Mesenchymal stem cell (in vitro differentiated cells and primary cell): ENCODE measurements around the gene ARHGAP31.
"Not testable (repeated sequence)": the region's sequence is repeated elsewhere in the genome, so short reads cannot be mapped to it uniquely, and the experiment has no call there.

Source experiments
- DNase-seq: peaks from one replicate; pipeline ENCODE4 v3.0.0-alpha.2; 2013
- H2AFZ ChIP-seq: one replicate; pipeline ENCODE4 v1.6.1; 2013; ENCODE audit warnings: low read depth, mild to moderate bottlenecking, control low read depth, inconsistent platforms, low read length, moderate library complexity
- H2AK5ac ChIP-seq: 2 replicates; pipeline ENCODE4 v1.6.1; 2013; ENCODE audit warnings: low read length, moderate library complexity, mild to moderate bottlenecking, inconsistent platforms; ENCODE audit not compliant: severe bottlenecking
- H2BK120ac ChIP-seq: one replicate; pipeline ENCODE4 v1.6.1; 2013; ENCODE audit warnings: low read depth, mild to moderate bottlenecking, inconsistent platforms, low read length, moderate library complexity
- H2BK12ac ChIP-seq, 2 experiments: one replicate each; pipeline ENCODE4 v1.6.1; 2013; ENCODE audit warnings: inconsistent platforms in 2 of 2, low read length in 2 of 2, mild to moderate bottlenecking in 2 of 2, moderate library complexity in 2 of 2, control low read depth in 1 of 2
- H2BK15ac ChIP-seq: one replicate; pipeline ENCODE4 v1.6.1; 2013; ENCODE audit warnings: mild to moderate bottlenecking, low read depth, inconsistent platforms; ENCODE audit not compliant: poor library complexity, severe bottlenecking
- H2BK5ac ChIP-seq: 2 replicates; pipeline ENCODE4 v1.6.1; 2013; ENCODE audit warnings: low read depth, mild to moderate bottlenecking, low read length, control low read depth, inconsistent platforms; ENCODE audit not compliant: poor library complexity, severe bottlenecking
- H3K14ac ChIP-seq, 2 experiments: one replicate each; pipeline ENCODE4 v1.6.1; 2013; ENCODE audit warnings: inconsistent platforms in 2 of 2, low read length in 2 of 2, control low read depth in 1 of 2, mild to moderate bottlenecking in 1 of 2, moderate library complexity in 1 of 2
- H3K18ac ChIP-seq, 2 experiments: one replicate each; pipeline ENCODE4 v1.6.1; 2013; ENCODE audit warnings: inconsistent platforms in 2 of 2, low read length in 2 of 2, control low read depth in 1 of 2, low read depth in 1 of 2, mild to moderate bottlenecking in 1 of 2
- H3K23ac ChIP-seq, 2 experiments: one replicate each; pipeline ENCODE4 v1.6.1; 2013; ENCODE audit warnings: inconsistent platforms in 2 of 2, low read length in 2 of 2, mild to moderate bottlenecking in 2 of 2, moderate library complexity in 2 of 2, control low read depth in 1 of 2
- H3K27ac ChIP-seq: 2 replicates; pipeline ENCODE4 v1.5.1; 2013; ENCODE audit warnings: mild to moderate bottlenecking, moderate library complexity, low read length, control low read depth, inconsistent platforms; ENCODE audit not compliant: poor library complexity, severe bottlenecking
- H3K27me3 ChIP-seq, 2 experiments: 2 replicates each; pipeline versions ENCODE4 v1.6.1 to v1.7.0; 2013; ENCODE audit warnings: low read length in 2 of 2, mild to moderate bottlenecking in 2 of 2, moderate library complexity in 2 of 2, control low read depth in 1 of 2, inconsistent platforms in 1 of 2; ENCODE audit not compliant: control insufficient read depth in 1 of 2, insufficient read depth in 1 of 2
- H3K36me3 ChIP-seq, 2 experiments: 2 replicates each; pipeline versions ENCODE4 v1.6.1 to v1.7.0; 2013; ENCODE audit warnings: low read length in 2 of 2, control low read depth in 1 of 2, inconsistent platforms in 1 of 2, low read depth in 1 of 2, mild to moderate bottlenecking in 1 of 2; ENCODE audit not compliant: insufficient read depth in 2 of 2, control insufficient read depth in 1 of 2
- H3K4ac ChIP-seq, 2 experiments: one replicate each; pipeline ENCODE4 v1.6.1; 2013; ENCODE audit warnings: inconsistent platforms in 2 of 2, low read length in 2 of 2, mild to moderate bottlenecking in 2 of 2, moderate library complexity in 2 of 2, control low read depth in 1 of 2, low read depth in 1 of 2
- H3K4me1 ChIP-seq: 2 replicates; pipeline ENCODE4 v1.6.1; 2013; ENCODE audit warnings: low read depth, low read length, control low read depth; ENCODE audit not compliant: control insufficient read depth, insufficient read depth
- H3K4me2 ChIP-seq: 2 replicates; pipeline ENCODE4 v1.6.1; 2013; ENCODE audit warnings: low read length, mild to moderate bottlenecking, inconsistent platforms; ENCODE audit not compliant: poor library complexity, severe bottlenecking
- H3K4me3 ChIP-seq, 2 experiments: 2 replicates each; pipeline versions ENCODE4 v1.5.1 to v1.7.0; 2013; ENCODE audit warnings: low read length in 2 of 2, mild to moderate bottlenecking in 2 of 2, control low read depth in 1 of 2, low read depth in 1 of 2; ENCODE audit not compliant: insufficient read depth in 1 of 2
- H3K79me1 ChIP-seq: replicated peaks from 2 replicates; pipeline ENCODE4 v1.6.1; 2013; ENCODE audit warnings: mild to moderate bottlenecking, control low read depth, low read length, inconsistent platforms; ENCODE audit not compliant: poor library complexity, severe bottlenecking
- H3K9ac ChIP-seq: 2 replicates; pipeline ENCODE4 v1.7.0; 2013; ENCODE audit warnings: mild to moderate bottlenecking, low read length, moderate library complexity
- H3K9me3 ChIP-seq: 2 replicates; pipeline ENCODE4 v1.7.0; 2013; ENCODE audit warnings: mild to moderate bottlenecking, low read length; ENCODE audit not compliant: control insufficient read depth
- H4K8ac ChIP-seq: one replicate; pipeline ENCODE4 v1.6.1; 2013; ENCODE audit warnings: inconsistent platforms, mild to moderate bottlenecking, low read length, moderate library complexity
- H4K91ac ChIP-seq: one replicate; pipeline ENCODE4 v1.6.1; 2013; ENCODE audit warnings: mild to moderate bottlenecking, low read length, inconsistent platforms
- WGBS: methylation state at CpG from one replicate; pipeline ENCODE4 v1.1.7; 2013; ENCODE audit warnings: mixed read lengths; 5-methylcytosine and 5-hydroxymethylcytosine counted together

ARHGAP31 gene

DNA sequence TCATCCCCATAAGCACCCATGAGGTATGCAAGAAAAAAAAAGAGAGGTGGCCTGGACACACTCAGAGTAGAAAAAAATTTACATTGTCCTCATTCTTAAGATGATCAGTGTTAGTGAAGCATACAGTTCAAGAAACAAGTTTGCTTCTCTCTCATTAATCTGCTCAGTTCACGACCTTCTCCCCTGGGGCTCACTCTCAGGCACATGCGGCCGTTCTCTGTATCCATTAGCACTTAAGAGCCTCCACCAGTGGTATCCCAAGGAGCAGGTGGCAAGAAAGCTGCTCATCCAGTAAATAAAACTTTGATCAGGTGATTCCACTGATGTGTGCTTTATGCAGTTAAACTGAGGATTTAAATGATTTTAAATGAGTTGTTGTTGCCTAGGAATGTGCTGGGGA is 57.4 kb downstream of the ARHGAP31 start:
- DNase-seq, result no peak
- Histone ChIP-seq H3K9ac (no peak overlapping the region), H2AK5ac (no peak overlapping the region), H3K9me3 (no peaks in the 10 kb centered on the region), H3K4me2 (no peak overlapping the region), H2BK15ac (no peak overlapping the region), H2BK12ac (no peak overlapping the region), H3K14ac (no peak overlapping the region), H3K4ac (no peak overlapping the region), H2AFZ (no peak overlapping the region), H3K79me1 (peaks cover 24% of the 10 kb centered on the region), H3K4me1 (peaks cover 10% of the 10 kb centered on the region), H2BK5ac (no peak overlapping the region), H4K91ac (no peak overlapping the region), H3K27ac (no peak overlapping the region), H3K36me3 (no peaks in the 10 kb centered on the region), H2BK120ac (no peak overlapping the region), H3K4me3 (no peak overlapping the region), H4K8ac (no peak overlapping the region), H3K27me3 (no peaks in the 10 kb centered on the region), H3K23ac (no peak overlapping the region), H3K18ac (no peak overlapping the region)
- 84% methylated on average over 3 of the region's 3 CpGs for WGBS

- H3K4me1 ChIP-seq, result peaks cover 11% of the 10 kb centered on the region
- H2BK5ac ChIP-seq, result peak overlapping the region; percentile 53
- no peaks in the 10 kb centered on the region for H3K27me3 ChIP-seq
- peak overlapping the region; percentile 67 for H2BK120ac ChIP-seq
- peak overlapping the region; percentile 55 for H2AK5ac ChIP-seq
- H3K23ac ChIP-seq, result no peak overlapping the region
- H2AFZ ChIP-seq, result no peak overlapping the region
- peak overlapping the region in 1 of 2 experiments; percentile 72 for H2BK12ac ChIP-seq
- no peak for DNase-seq
- H4K91ac ChIP-seq, result no peak overlapping the region
- H3K14ac ChIP-seq, result no peak overlapping the region
- 98% methylated on average over 4 of the region's 4 CpGs for WGBS
- peaks cover 21% of the 10 kb centered on the region for H3K79me1 ChIP-seq
- H3K36me3 ChIP-seq, result no peaks in the 10 kb centered on the region
- no peak overlapping the region for H3K4ac ChIP-seq
- no peak overlapping the region for H3K18ac ChIP-seq
- no peak overlapping the region for H3K4me3 ChIP-seq
- H4K8ac ChIP-seq, result peak overlapping the region; percentile 72
- H2BK15ac ChIP-seq, result peak overlapping the region; percentile 57
- H3K9me3 ChIP-seq, result no peaks in the 10 kb centered on the region
- no peak overlapping the region for H3K9ac ChIP-seq
- H3K27ac ChIP-seq, result peak overlapping the region; percentile 44
- no peak overlapping the region for H3K4me2 ChIP-seq
These were observed 57.9 kb downstream of the ARHGAP31 start for GRCh38 chr3:119352034-119352609.

- Histone ChIP-seq H3K4me2 (no peak overlapping the region), H3K4me1 (peaks cover 13% of the 10 kb centered on the region), H2AK5ac (peak overlapping the region; percentile 23), H3K27me3 (no peaks in the 10 kb centered on the region), H3K4me3 (no peak overlapping the region), H3K14ac (no peak overlapping the region), H3K9me3 (no peaks in the 10 kb centered on the region), H3K4ac (no peak overlapping the region), H2AFZ (no peak overlapping the region), H2BK12ac (no peak overlapping the region), H3K23ac (no peak overlapping the region), H4K91ac (no peak overlapping the region), H4K8ac (no peak overlapping the region), H3K27ac (peak overlapping the region; percentile 65), H3K79me1 (peaks cover 16% of the 10 kb centered on the region), H3K18ac (no peak overlapping the region), H3K9ac (no peak overlapping the region), H2BK15ac (no peak overlapping the region), H3K36me3 (no peaks in the 10 kb centered on the region), H2BK5ac (no peak overlapping the region), H2BK120ac (no peak overlapping the region)
- peak; percentile 81 for DNase-seq
- WGBS, result 51% methylated on average over 5 of the region's 6 CpGs
These were observed 58.8 kb downstream of the ARHGAP31 start for GRCh38 chr3:119352863-119353527.

- H2BK12ac ChIP-seq, H2BK15ac ChIP-seq, H2AK5ac ChIP-seq, H3K4me2 ChIP-seq, H3K27ac ChIP-seq, H2BK5ac ChIP-seq, H3K23ac ChIP-seq, H4K91ac ChIP-seq, H3K27me3 ChIP-seq, H4K8ac ChIP-seq, H3K4me3 ChIP-seq, H3K4ac ChIP-seq, DNase-seq, H2AFZ ChIP-seq, H3K9ac ChIP-seq, H3K9me3 ChIP-seq, H3K14ac ChIP-seq, H3K18ac ChIP-seq, H2BK120ac ChIP-seq, H3K36me3 ChIP-seq: not testable (repeated sequence)
- peaks cover 19% of the 10 kb centered on the region for H3K79me1 ChIP-seq
- H3K4me1 ChIP-seq, result peaks cover 14% of the 10 kb centered on the region
- WGBS, result 100% methylated on average over 1 of the region's 5 CpGs
These were observed 61.4 kb downstream of the ARHGAP31 start for GRCh38 chr3:119355608-119356007.
